Activated CD4-positive, CD25-positive, alpha-beta regulatory T cell treated with anti-CD3 and anti-CD28 coated beads, Interleukin-2, amount 50 U/mL, for 16 hours (primary cell): ENCODE measurements around the gene PRR5.
A peak's percentile ranks its signal among the peaks of the same experiment; 100 is the strongest.

Experiments
- DNase-seq: peaks from one replicate; pipeline ENCODE4 v3.0.0-alpha.2; 2020; ENCODE audit warnings: low read depth, low spot score

PRR5 gene

GRCh38 chr22:44692662-44693007, 9.4 kb upstream of the PRR5 start:
- DNase-seq: no peak

- DNase-seq: no peak
Measured at GRCh38 chr22:44693145-44693544, 8.9 kb upstream of the PRR5 start.

DNA sequence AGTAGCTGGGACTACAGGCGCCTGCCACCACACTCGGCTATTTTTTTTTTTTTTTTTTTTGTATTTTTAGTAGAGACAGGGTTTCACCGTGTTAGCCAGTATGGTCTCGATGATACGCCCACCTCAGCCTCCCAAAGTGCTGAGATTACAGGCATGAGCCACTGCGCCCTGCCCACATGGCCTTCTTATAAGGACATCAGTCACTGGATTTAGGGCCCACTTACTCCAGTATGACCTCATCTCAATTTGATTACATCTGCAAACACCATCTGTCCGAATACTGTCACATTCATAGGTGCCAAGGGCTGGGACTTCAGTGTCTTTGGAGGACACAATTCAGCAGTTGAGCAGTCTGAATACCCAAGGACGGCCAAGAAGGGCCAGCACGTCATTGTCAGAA, 8.2 kb upstream of the PRR5 start:
- DNase-seq: no peak

DNA sequence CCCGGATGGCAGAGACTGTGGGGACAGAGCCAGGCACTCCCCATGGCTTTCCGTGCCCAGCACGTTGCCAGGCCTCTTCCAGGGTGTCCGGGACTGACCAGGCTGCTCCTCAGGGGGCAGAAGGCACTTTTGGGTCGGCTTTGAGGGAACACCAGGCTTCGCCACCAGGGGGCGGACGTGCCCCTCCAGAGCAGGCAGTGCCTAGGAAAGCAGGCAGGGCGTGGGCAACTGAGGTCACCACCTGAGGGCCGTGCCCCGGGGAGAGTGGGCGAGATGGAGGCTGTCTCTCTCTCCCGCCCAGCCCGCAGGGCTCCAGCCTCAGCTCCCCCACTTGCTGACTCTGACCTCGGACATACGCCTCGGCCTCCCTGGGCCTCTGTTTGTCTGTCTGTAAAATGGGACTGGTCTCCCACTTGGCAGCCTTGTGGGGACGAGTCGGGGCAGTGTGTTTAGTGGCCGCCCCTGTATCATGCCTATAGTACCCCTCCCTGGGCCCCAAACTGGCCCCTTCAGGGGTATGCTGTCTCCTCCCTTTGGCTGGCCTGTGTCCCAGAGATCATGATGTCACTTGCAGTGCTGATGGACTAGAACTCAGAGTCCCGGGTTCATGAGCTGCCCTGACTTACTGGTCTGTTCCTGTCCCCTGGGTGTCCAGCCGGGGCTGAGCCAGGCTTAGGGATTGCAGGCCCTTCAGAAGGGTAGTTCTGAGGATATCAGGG, 4.4 kb upstream of the PRR5 start:
- DNase-seq: peak; percentile 72

DNA sequence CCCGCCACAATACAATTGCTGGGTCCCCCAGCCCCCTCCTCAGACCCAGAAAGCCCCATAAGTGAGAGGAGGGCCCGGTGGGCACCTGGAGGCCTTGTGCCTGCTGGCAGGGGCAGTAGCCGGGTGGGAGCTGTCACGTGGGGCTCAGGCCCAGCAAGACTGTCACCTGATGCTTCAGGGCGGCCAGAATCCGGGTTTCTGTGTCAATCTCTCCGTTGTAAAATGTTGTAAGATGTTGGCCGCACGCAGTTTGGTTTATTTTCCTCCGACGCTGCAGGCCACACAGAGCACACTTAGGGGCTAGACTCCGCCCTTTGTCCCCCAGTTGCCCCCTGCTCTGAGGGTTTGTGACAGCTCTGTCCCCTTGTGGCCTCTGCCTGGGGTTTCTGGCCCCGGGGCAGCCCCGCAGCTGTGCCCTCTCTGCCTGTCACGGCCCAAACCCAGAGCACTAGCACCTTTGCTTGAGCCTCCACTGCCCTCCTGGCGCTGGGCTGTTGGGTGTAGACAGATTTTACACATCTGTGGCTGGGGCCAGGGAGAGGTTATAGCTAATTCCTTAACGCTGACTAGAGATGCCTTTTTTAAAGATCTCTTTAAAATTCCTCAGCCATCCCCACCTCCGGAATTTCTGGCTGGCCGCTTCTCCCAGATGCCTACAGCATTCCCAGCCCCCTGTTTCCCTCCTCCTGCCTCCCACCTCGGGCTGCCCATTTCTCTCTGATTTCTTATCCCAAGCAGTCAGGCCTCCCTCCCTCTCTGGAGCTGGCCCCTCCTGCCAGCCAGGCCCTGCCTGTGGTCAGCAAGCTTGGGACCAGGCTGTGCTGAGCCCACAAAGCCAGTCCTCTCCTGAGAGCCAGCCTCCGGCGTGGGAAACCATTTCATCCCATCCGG, 3.2 kb upstream of the PRR5 start:
- DNase-seq: no peak

DNA sequence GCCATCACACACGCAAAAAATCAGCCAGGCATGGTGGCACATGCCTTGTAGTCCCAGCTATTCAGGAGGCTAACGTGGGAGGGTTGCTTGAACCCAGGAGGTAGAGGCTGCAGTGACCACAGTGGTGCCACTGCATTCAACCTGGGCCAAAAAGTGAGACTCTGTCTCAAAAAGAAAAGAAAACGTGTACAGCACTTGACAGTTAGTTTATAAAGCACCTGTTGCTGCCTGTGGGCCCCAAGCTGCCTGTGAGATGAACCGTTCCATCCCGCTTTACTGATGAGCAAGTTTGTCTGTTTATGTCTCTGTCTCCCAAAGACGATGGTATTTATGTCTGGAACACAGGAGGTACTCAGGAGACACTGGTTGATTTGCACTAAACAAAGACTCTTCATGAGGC, 1.5 kb upstream of the PRR5 start:
- DNase-seq: no peak

DNA sequence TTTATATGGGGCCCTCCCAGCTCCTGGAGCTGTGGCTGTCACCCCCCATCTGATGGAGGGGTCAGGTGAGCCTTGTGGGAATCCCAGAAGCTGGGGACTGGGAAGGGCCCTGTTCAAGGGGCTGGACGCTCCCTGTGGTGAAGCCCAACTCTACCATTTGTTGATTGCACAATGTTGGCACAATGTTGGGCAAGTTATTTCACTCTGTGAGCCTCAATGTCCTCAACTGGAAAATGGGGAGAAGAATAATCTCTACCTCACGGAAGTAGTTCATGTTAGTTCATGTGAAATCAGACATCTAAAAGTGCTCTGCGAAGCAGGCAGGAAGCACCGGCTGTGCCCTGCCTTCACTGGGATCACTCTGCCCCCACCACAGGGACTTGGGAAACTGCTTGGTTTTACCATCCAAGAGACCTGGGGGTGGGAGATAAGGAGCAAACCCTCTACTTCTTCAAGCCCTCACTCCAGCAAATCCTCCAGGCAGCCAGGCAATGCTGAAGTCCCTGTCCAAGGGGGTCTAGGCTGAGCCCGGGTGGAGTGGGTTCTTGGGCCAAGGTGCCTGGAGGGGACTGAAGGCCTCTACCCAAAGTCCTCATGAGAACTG, 715 bp upstream of the PRR5 start:
- no peak for DNase-seq

DNA sequence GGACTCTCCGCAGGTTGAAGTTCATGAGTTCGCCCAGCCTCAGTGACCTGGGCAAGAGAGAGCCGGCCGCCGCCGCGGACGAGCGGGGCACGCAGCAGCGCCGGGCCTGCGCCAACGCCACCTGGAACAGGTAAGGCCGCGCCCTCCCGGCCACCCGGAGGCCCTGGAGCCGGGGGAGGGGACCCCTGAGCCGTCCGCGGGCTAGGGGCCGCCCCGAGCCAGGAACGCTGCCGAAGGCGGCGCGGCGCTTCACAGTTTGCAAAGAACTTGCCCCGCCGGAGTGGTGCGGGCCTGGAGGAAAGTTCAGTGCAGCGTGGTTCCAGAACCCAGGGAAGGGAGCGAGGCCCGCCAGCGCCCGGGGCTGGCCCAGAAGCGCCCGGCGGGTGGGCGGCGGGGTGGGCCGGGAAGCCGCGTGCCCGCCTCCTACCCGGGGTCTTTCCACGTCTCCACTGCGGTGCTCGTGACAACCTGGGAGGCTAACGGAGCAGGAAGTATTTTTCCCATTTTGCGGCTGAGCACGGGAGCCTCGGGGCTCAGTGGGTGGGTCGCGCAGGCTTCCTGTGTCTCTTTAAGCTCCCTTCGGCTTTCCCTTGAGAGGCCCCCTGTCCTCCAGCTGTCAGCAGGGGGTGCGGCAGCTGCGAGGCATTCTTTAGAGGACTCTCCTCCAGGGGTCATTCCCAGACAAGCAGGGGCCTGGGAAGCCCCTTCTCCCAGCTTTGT, 635 bp downstream of the PRR5 start:
- DNase-seq: no peak

GRCh38 chr22:44703255-44703870, 1.4 kb downstream of the PRR5 start:
- DNase-seq: no peak

GRCh38 chr22:44704159-44705021, 2.4 kb downstream of the PRR5 start:
- no peak for DNase-seq

DNA sequence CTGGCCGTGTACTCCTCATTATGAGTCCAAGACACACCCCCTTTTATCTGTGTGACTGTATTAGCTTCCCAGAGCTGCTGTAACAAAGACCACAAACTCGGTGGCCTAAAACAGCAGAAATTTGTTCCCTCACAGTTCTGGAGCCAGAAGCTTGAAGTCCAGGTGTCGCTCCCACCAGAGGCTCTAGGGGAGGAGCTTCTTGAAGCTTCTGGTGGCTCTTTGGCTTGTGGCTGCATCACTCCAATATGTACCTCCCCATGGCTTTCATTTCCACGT, 3.0 kb downstream of the PRR5 start:
- DNase-seq: no peak

DNA sequence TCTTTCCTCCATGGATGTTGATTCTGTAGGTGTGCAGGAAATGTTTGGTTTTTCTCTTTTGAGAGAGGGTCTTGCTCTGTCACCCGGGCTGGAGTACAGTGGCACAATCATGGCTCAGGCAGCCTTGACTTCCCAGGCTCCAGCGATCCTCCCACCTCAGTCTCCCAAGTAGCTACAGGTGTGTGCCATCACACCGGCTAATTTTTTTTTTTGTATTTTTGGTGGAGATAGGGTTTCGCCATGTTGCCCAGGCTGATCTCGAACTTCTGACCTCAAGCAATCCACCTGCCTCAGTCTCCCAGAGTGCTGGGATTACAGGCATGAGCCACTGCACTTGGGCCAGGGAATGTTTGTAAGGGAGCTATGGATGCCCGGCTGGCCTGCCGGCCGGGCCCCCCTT, 4.5 kb downstream of the PRR5 start:
- no peak for DNase-seq

DNA sequence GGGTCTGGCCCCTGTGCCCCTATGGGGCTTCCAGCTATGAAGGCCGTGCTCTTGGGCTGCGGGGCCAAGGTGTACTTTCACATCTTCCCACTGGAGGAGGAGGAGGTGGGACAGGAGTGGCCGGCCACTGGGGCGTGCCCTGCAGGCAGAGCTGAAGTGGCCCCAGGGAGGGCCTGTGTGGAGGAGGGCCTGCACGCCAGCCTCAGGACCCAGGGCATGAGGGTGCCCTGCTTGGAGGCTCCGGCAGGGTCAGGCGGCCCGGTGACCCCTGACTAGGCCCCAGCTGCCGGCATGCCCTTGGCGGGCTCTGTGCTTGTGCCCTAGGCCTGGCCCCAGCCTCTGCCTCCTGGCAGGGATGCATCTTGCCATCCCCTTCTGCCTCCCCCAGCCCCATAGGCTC, 5.2 kb downstream of the PRR5 start:
- DNase-seq: no peak

- DNase-seq: no peak
Measured at GRCh38 chr22:44707752-44708151, 5.7 kb downstream of the PRR5 start.

DNA sequence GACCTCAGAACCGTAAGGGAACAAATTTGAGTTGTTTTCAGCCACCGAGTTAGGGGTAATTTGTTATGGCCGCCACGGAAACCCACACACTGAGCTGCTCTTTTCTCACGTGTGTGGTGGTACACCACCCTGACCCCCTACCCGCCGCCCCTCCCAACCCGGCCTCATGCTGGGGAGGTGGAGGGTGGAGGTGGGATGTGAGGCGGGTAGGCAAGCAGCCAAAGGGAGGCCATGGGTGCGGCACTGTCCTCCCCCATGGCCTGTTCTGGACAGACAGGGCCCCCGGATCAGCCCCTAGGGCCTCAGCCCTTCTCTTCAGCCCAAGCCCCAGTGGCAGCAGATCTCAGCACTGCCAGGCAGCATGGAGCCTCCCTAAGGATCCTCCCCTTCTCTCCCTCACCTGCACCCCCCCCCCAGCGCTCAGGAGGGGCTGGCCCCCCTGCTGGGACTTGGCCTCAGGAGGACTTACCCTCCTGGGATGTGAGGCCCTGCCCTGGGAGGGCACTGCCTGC, 7.9 kb downstream of the PRR5 start:
- no peak for DNase-seq

GRCh38 chr22:44710474-44711240, 8.7 kb downstream of the PRR5 start:
- no peak for DNase-seq

DNA sequence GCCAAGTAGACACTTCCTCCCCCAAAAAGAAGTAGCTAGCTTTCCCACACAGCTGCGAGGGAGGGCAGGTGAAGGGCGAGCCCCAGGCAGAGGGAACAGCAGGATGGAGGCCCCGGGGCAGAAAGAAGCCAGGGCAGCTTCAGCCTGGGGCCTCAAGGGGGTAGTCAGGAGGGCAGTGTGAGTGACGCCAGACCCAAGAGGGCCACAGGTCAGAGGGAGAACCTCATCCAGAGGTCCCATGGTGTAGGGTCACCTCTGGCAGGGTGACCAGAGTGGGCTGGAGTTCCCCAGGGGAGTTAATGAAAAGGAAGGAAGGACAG, 9.2 kb downstream of the PRR5 start:
- DNase-seq: no peak

DNA sequence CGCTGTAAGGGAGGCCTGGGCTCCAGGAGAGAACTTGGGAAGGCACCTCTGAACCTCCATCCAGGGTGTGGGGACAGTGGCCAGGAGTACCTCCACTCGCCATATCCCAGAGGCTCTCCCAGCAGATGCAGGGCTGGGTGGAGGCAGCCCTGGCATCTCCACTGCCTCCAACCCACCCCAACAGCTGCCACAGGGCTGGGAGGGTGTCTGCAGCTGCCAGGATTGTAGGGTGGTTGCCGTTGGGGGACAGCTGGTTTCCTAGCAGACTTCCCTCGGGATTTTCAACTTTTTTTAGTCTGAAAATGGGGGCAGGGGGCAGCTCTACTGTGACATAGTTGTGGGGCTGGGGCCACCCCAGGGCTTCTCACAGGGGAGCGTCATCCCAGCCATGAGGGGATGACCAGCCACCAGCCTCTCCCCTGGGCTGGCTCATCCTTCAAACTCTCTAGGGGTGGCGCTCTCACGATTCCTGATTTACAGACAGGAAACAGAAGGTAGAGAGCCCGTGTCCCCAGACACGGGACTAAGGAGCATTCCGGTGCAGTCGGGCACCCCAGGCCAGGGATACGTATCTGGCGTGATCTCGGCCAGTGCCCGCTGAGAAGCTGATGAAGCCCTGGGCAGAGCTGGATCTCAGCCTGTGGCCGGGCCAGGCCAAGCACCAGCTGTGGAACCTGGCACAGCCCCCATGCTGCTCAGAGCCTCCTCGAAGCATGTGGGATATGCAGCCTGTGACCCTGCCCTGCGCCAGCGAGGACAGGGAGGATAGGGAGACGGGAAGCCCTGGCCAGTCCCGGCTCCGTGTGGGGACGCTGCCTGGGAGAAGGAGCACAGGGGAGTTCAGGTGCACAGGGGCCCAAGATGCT, 9.9 kb downstream of the PRR5 start:
- DNase-seq: no peak

DNA sequence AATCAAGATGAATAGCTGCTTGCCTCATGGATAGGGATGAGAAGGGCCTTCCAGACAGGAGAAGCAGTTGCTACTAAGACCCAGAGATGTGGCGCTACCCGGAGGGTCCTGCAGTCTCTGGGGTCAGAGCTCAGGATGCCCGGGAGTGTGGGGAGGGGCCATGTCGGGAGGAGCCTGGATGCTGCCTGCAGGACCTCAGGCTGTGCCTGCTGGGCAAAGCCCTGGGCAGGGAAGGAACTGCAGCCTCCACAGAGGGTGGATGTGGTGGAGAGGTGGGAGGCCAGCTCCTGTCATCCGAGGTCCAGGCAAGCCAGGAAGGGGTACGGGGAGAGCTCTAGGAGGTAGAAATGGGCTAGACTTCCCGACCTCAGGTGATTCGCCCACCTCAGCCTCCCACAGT, 11.0 kb downstream of the PRR5 start:
- no peak for DNase-seq
